ENCODE measurements around the gene PDGFC. TPM values are rescaled to one million over a fixed set of nuclear protein-coding genes. Genes with fewer than 3 reads are reported as not detected.

Gene PDGFC
- total and polyA plus RNA-seq, 2 of the 13 experiments (the other 11 are each of a cell fraction or from before 2014, with no cell fraction given) = 4.6 to 9.1 TPM

GRCh38 chr4:156858071-156858470 is 113.5 kb downstream of the PDGFC start:
- Histone ChIP-seq H3K9ac (ENCODE audit: insufficient read depth, low read depth, low read length) (no peak overlapping the region), H3K4me3 (replicated peaks in 1 of 3; ENCODE audit: insufficient read depth in 1 of 3, low read depth in 2 of 3, low read length in 3 of 3) (no peak overlapping the region), H3K79me2 (ENCODE audit: insufficient read depth, low read length) (no peaks in the 10 kb centered on the region), H3K36me3 (replicated peaks in 1 of 2; ENCODE audit: control insufficient read depth in 1 of 2, insufficient read depth in 2 of 2, low read length in 2 of 2) (no peaks in the 10 kb centered on the region), H4K20me1 (ENCODE audit: insufficient read depth, low read length) (no peaks in the 10 kb centered on the region; the same call in 1 of the 2 replicates), H3K27me3 (ENCODE audit: control insufficient read depth in 1 of 2, insufficient read depth in 2 of 2, low read length in 2 of 2) (no peaks in the 10 kb centered on the region), H3K4me2 (ENCODE audit: low read depth, low read length) (no peak overlapping the region), H3K9me3 (ENCODE audit: low read length) (no peaks in the 10 kb centered on the region), H3K27ac (ENCODE audit: extremely low read length, insufficient read depth, low read length) (no peak overlapping the region), H2AFZ (ENCODE audit: low read length) (no peak overlapping the region), H3K4me1 (ENCODE audit: insufficient read depth, low read length) (no peaks in the 10 kb centered on the region)
- in situ Hi-C loops (cut with HindIII; ENCODE audit: extremely low pct_ligation_motif_present, low pct_unique_long_range_greater_than_20kb) (no loop called here), intact Hi-C loops (cut with micrococcal nuclease; ENCODE audit: unreplicated experiment) (no loop called here)
- DNase-seq (ENCODE audit: low spot score) = no peak
- no peak for FAIRE-seq
- ChIA-PET POLR2A (no interaction called here), CTCF (ENCODE audit: low intra/inter-chr PET ratio, low total read pairs) (no interaction called here)
- no peak for ATAC-seq
- BruUV-seq (replicated peaks) = no TSS peak
- 97% methylated on average over 3 of the region's 3 CpGs for WGBS (ENCODE audit: low lambda C conversion rate)
- TF ChIP-seq NONO (IDR thresholded peaks at IDR 0.05) (no peak), NONO (CRISPR knock-in tag; conservative IDR thresholded peaks at IDR 0.05) (no peak), ZNF446 (CRISPR knock-in tag; IDR thresholded peaks at IDR 0.05) (no peak), ZNF563 (CRISPR knock-in tag; IDR thresholded peaks at IDR 0.05) (no peak), ZNF510 (CRISPR knock-in tag; IDR thresholded peaks at IDR 0.05; ENCODE audit: low read depth) (no peak)

- H2AFZ ChIP-seq (ENCODE audit: low read length) = no peak overlapping the region
- CTCF ChIA-PET (ENCODE audit: low intra/inter-chr PET ratio, low total read pairs) = no interaction called here
- POLR2A ChIA-PET = no interaction called here
- WGBS (ENCODE audit: low lambda C conversion rate) = 96% methylated on average over 5 of the region's 5 CpGs
- intact Hi-C loops (cut with micrococcal nuclease; ENCODE audit: unreplicated experiment) (no loop called here), in situ Hi-C loops (cut with HindIII; ENCODE audit: extremely low pct_ligation_motif_present, low pct_unique_long_range_greater_than_20kb) (no loop called here)
- H3K4me2 ChIP-seq (ENCODE audit: low read depth, low read length) = no peak overlapping the region
- BruUV-seq (replicated peaks) = no TSS peak
- DNase-seq (ENCODE audit: low spot score) (no peak), FAIRE-seq (no peak), ATAC-seq (no peak)
- H3K9me3 ChIP-seq (ENCODE audit: low read length) = peaks cover 15% of the 10 kb centered on the region
- no peaks in the 10 kb centered on the region for H3K4me1 ChIP-seq (ENCODE audit: insufficient read depth, low read length)
- no peaks in the 10 kb centered on the region for H4K20me1 ChIP-seq (ENCODE audit: insufficient read depth, low read length)
- H3K36me3 ChIP-seq (replicated peaks in 1 of 2; ENCODE audit: control insufficient read depth in 1 of 2, insufficient read depth in 2 of 2, low read length in 2 of 2) = no peaks in the 10 kb centered on the region
- H3K27me3 ChIP-seq (ENCODE audit: control insufficient read depth in 1 of 2, insufficient read depth in 2 of 2, low read length in 2 of 2) = no peaks in the 10 kb centered on the region
- H3K4me3 ChIP-seq (replicated peaks in 1 of 3; ENCODE audit: insufficient read depth in 1 of 3, low read depth in 2 of 3, low read length in 3 of 3) = no peak overlapping the region
- H3K9ac ChIP-seq (ENCODE audit: insufficient read depth, low read depth, low read length) = no peak overlapping the region
- no peaks in the 10 kb centered on the region for H3K79me2 ChIP-seq (ENCODE audit: insufficient read depth, low read length)
- H3K27ac ChIP-seq (ENCODE audit: extremely low read length, insufficient read depth, low read length) = no peak overlapping the region
- TF ChIP-seq SUZ12 (IDR thresholded peaks at IDR 0.05; ENCODE audit: low read depth, low read length) (no peak), ZIK1 (CRISPR knock-in tag; IDR thresholded peaks at IDR 0.05; ENCODE audit: borderline replicate concordance, low read depth) (no peak), ZNF567 (CRISPR knock-in tag; IDR thresholded peaks at IDR 0.05; ENCODE audit: borderline replicate concordance) (no peak), ZNF337 (CRISPR knock-in tag; IDR thresholded peaks at IDR 0.05; ENCODE audit: borderline replicate concordance, low read depth) (no peak), KDM1A (CRISPR knock-in tag; IDR thresholded peaks at IDR 0.05) (no peak), ZNF747 (CRISPR knock-in tag; IDR thresholded peaks at IDR 0.05; ENCODE audit: borderline replicate concordance) (no peak), RFX1 (IDR thresholded peaks at IDR 0.05) (no peak), REPIN1 (CRISPR knock-in tag; IDR thresholded peaks at IDR 0.05; ENCODE audit: borderline replicate concordance, low read depth) (no peak), TEF (CRISPR knock-in tag; IDR thresholded peaks at IDR 0.05) (no peak), LBX2 (CRISPR knock-in tag; IDR thresholded peaks at IDR 0.05; ENCODE audit: borderline replicate concordance) (no peak), ZSCAN30 (CRISPR knock-in tag; IDR thresholded peaks at IDR 0.05) (no peak)
- TF ChIP-seq, protein P1, sequence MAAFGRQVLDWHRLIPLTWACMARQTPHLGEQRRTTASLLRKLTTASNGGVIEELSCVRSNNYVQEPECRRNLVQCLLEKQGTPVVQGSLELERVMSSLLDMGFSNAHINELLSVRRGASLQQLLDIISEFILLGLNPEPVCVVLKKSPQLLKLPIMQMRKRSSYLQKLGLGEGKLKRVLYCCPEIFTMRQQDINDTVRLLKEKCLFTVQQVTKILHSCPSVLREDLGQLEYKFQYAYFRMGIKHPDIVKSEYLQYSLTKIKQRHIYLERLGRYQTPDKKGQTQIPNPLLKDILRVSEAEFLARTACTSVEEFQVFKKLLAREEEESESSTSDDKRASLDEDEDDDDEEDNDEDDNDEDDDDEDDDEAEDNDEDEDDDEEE (CRISPR knock-in tag; IDR thresholded peaks at IDR 0.05) = no peak
- TF ChIP-seq, protein P2, sequence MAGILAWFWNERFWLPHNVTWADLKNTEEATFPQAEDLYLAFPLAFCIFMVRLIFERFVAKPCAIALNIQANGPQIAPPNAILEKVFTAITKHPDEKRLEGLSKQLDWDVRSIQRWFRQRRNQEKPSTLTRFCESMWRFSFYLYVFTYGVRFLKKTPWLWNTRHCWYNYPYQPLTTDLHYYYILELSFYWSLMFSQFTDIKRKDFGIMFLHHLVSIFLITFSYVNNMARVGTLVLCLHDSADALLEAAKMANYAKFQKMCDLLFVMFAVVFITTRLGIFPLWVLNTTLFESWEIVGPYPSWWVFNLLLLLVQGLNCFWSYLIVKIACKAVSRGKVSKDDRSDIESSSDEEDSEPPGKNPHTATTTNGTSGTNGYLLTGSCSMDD (CRISPR knock-in tag; IDR thresholded peaks at IDR 0.05) = no peak
These were observed 132.8 kb downstream of the PDGFC start for GRCh38 chr4:156838761-156839160.

Data from HepG2 (cell line).